HT-29 (cell line): ENCODE measurements around the gene ITGB2. TPM values are rescaled to one million over a fixed set of nuclear protein-coding genes. Genes with fewer than 3 reads are reported as not detected.
"Not testable (repeated sequence)": the region's sequence is repeated elsewhere in the genome, so short reads cannot be mapped to it uniquely, and the experiment has no call there.

Source experiments
- DNase-seq: peaks from one replicate; pipeline ENCODE4 v3.0.0-alpha.2; 2015; ENCODE audit warnings: low spot score
- total RNA-seq: library from RNA; depleted of rRNA; stranded (reverse); fragments of >200 nt; shearing (Covaris generic); gene quantifications from 2 replicates; pipeline ENCODE4 v1.2.3, GENCODE V29; 2014

ITGB2 gene
- total RNA-seq, 1 experiment from 2014 or later = not detected

DNA sequence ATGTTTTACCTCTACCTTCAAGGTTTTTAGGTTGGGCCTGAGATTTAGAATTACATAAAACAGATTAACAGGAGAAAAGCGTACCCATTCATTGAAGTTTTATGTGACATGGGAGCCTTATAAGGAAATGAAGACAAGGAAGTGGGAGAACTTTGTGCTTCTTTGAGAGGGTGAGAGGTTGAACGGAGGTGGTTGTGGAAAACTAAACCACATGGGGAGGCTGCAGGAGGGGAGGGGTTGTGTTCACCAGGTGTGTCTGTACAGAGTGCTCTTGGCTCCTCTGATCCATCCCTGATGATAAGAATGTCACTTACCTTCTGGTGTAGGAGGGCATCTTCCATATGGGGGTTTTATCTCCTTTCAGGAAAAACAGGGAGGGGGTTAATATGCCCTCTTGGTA lies 21.9 kb upstream of the ITGB2 start:
- no peak for DNase-seq

DNA sequence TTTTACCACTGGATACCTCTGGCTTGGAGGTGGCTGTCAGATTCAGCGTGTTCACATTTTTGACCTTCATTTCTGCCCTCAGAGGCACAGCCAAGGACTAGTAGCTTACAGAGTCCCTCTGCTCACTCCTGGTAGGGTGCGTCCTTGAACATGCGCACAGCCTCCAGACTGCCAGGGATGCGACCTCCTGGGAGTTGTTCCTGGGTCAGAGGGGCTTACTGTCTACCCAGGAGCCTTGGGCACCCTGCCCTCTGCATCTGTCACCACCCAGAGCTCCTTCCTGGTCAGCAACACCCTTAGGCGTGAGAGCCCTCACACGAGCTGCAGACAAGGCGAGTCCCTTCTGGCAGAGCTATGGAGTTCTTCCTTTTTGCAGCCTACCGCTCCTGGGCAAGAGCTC lies 20.9 kb upstream of the ITGB2 start:
- no peak for DNase-seq

DNA sequence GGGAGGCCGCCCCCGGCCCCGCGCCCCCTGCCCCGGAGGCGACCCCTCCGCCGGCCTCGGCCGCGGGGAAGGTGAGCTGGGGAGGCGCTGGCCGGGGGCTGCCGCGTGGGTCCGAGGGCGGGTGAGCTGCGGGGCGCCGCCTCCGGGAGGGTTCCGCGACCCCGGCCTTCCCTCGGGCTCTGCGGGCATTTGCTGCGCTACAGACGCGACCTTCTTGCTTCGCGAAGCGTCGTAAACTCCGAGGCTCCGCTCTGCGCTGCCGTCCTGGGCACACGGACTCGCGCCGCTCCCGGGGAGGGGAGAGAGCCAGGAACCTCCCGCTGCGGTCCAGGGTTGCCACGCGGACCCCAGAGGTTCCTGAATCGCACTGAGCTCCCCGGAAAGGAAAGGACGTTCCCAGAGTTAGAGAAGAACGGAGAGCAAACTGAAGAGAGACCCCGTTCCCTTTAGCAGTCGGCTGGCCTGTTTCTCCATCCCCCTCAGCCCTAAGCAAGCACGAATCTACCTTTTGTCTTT lies 19.5 kb upstream of the ITGB2 start:
- no peak for DNase-seq

DNA sequence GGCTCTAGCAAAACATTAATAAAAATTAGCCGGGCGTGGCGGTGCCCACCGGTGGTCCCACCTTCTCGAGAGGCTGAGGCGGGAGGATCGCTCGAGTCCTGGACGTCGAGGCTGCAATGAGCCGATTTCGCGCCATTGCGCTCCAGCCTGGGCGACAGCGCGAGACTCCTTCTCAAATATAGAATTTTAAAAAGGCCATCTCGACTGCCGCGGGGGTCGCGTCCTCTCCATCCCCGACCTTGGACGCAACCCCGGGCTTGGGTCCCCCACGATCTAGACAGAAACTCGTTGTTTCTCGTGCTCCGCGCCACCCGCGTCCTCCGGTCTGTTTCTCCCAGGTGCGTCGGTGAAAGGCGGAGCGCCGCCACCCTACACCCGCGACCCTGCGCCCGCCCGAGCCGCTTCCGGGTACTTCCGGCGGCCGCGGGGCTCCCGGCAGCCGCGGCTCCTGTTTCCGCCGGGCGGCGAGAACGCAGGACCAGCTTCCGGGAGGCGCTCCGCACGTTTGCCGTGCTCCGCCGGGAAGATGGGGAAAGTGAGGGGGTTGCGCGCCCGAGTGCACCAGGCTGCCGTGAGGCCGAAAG lies 18.9 kb upstream of the ITGB2 start, which contains the start of gene SLX9:
TSS of gene SLX9 (plus strand) at position 498 of the 584 bp plus-strand sequence. CDS start at position 527, 29 bp downstream.
- peak; percentile 71 for DNase-seq

DNA sequence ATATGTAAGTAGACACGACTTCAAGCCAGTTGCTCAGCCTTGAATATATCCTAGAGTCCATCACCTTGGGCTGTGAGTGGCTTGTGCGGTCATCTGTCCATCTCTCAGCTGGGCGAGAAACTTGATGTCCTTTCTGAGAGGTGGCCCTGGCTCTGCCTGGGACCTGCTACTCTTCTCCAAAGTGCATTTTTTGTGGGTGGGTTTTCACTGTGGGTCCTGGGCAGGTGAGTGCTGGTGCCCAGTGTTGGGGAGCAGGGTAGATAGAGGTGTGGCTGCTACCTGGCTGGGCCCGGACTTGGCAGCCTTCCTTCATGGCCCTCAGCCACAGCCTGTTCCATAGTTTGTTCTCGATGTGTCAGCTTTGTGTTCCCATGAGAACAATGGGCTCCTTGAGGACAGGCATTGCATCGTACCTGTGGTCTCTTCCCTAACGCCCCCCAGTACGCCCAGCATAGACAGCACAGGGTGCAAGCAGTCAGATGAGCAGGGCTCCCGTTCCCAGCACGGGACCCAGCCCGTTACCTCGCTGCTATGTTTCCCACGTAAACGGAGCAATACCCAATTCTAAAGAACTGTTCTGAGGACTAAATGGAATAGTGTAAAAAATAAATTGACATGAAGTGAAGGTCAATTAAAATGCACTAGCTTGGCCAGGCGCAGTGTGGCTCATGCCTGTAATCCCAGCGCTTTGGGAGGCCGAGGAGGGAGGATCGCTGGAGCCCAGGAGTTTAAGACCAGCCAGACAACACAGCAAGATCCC lies 18.3 kb upstream of the ITGB2 start:
- no peak for DNase-seq

DNA sequence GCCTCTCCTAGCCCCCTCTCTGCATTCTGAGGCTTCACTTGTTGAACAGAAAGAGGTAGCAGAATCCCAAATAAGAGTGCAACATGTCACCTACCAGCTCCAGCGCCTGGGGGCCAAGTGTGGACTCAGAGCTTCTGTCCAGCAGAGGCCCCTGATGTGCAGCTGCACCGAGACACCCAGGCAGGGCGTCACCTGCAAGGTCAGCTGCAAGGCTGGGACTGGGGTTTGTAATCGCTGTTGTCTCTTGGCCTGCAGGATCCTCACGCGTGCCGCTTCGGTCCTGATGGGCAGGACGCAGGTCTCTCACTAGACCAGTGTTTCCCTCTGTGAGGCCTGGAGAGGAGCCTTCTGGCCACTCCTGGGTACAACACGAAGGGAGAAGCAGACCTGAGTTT lies 14.8 kb upstream of the ITGB2 start:
- DNase-seq = no peak

DNA sequence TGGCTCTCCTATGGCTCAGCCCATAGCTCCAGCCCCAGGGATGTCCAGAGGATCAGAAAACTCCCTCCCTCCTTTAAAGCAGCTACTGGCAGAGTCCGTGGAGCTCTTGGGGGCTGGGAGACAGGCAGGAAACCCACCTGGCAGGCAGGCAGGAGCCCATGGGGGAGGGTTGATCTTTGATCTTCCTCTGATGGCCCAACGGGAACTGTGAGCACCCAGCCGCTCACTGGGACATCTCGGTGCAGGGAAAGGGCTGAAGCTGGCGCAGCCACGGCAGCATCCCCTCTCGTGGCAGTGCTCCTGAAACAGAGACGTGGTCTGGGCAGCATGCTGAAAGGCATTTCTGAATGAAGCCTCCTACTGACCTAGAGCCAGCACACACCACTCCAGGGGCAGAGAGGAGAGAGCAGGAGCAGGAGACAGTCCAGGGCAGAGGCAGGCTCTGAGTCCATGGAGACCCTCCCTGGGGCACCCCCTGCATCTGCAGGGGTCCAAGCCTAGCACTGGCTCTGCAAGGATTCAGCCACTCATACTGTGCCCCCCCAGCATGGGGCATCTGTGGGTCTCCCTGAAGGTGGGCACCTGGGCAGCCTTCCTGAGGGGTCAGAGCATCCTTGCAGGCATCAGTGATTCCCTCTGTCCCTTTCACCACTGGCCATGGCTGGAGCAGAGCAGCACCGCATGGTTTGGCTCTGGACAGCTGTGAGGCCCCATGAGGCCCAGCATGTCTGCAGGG lies 14.3 kb upstream of the ITGB2 start:
- DNase-seq = no peak

DNA sequence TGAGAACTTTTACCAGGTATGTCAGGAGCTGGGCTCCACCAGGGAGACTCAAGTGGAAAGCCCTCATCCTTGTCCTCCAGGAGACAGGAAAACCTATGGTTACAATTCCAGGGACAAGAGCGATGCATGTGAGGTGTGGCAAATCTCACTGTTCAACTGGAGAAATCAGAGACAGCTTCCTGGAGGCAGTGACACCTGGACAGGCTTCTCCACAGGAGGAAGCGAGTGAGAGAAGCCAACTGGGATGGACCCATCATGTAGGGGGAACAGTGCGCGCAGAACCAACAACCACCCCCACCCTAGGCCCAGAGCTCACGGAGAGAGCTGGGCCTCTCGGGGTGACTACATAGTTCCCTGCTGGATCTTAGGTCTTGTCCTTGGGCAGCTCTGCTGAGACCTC lies 13.6 kb upstream of the ITGB2 start:
- no peak for DNase-seq

DNA sequence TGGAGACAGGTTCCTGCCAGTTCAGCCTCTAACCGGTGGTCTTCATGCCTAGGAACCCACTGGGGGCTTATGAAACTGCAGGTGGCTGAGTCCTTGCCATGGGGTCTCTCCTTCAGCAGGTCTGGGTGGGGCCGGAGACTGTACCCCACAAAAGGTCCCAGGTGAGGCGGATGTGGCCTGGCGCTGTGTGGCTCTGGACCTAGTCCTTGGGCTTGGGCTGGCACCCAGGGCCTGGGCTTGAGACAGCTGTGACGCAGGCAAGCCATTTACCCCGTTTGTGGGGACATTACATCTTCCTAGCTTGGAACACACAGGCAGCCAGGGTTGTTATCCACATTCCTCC lies 13.2 kb upstream of the ITGB2 start:
- DNase-seq = no peak

DNA sequence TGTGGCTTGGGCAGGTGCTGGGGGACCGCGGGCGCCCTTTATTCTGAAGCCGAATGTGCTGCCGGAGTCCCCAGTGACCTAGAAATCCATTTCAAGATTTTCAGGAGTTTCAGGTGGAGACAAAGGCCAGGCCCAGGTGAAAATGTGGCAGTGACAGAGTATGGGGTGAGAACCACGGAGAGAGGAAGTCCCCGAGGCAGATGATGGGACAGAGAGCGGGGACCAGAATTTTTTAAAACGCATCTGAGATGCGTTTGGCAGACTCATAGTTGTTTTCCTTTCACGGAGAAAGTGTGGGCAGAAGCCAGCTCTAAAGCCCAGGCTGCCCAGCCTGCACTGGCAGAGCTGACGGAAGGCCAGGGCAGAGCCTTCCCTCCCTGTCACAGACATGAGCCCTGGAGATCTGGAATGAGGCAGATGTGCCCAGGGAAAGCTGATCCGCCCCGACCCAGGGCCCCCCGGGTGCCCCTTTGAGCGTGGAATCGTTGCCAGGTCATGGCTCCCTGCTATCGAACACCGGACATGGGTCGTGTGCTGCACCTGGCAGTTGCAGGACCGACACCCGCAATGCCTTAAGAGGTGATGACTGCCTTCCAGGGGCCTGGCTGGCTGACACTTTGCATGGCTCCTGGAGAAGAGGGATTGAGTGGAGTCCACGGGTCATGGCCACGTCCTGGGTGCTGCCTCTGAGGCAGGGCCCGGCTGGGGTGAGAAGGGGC lies 12.7 kb upstream of the ITGB2 start:
- DNase-seq = no peak

DNA sequence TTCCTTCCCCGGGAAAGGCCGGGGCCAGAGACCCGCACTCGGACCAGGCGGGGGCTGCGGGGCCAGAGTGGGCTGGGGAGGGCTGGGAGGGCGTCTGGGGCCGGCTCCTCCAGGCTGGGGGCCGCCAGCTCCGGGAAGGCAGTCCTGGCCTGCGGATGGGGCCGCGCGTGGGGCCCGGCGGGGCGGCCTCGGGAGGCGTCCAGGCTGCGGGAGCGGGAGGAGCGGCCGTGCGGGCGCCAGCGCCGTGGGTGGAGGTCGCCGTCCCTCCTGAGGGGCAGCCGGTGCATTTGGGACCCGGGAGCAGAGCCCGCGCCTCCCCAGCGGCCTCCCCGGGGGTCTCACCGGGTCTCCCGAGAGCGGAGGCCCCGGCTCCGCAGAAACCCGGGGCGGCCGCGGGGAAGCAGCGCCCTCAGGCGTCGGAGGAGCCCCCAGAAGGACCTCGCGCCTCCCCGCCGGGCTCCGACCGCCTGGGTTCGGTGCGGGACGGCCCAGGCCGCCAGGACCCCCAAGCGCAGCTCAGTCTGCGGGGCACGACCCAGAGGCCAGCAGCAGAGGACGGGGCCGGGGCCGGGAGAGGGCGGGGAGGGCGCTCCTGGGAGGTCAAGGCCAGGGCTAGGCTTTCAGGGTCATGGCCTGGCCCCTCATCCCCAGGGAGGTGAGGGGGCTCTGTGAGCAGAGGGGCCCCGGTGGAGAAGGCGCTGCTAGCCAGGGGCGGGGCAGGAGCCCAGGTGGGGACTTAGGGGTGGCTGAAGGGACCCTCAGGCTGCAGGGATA lies 11.9 kb upstream of the ITGB2 start:
- DNase-seq = no peak

DNA sequence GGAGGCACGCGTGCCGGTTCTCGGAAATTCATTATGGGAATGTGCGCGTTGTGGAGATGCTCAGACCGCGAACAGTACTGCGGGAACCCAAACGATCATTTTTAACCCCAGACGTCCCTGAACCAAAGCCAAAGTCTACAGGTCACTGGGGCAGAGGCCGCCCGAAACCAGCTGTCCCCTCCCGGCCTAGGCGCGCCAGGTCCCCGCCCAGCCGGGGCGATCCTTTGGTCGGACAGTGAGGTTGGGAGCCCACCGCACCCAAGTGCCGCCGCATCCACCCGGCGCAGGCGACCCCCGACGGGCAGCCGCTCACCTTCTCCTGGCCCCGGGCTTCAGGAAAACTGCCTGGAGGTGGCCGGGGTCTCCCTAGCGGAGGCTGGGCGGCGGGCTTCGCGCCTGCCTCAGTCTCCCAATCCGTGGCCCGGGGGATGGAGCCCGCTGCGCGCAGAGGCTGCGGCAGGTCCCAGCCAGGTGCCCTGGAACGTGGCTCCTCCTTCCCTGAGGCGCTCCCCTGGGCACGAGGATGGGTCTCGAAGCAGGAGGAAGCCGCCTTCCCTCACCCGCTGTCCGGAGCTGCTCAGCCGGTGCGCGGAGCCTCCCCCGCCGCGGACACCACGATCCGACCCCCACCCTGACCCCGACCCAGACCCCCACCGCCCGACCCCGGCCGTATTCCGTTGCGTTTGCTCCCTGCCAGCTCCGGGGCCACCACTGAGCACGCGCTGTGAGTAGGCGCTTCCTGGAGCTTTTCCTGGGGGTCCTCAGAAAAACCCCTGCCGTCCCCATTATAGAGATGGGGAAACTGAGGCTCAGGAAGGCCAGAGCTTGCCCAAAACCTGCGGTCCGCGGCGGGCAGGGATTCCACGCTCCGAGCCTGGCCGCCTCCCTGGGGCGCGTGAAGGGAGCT lies 11.1 kb upstream of the ITGB2 start:
- DNase-seq = no peak

DNA sequence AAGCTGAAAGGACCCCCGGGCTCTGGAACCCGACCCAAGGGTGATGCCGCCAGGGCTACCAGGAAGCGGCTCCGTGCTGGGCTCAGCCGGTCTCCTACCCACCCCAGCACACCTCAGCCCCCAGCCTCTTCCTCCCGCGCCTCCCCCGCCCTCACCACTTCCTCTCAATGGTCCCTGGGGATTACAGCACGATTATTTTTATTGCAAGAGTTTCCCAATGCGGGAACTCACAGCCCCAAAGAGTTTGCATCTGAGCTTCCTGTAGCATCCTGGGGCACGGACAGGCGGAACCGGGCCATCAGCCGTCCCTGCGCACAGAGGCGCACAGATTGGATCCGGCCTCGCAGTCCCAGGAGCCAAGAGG lies 10.4 kb upstream of the ITGB2 start:
- no peak for DNase-seq

DNA sequence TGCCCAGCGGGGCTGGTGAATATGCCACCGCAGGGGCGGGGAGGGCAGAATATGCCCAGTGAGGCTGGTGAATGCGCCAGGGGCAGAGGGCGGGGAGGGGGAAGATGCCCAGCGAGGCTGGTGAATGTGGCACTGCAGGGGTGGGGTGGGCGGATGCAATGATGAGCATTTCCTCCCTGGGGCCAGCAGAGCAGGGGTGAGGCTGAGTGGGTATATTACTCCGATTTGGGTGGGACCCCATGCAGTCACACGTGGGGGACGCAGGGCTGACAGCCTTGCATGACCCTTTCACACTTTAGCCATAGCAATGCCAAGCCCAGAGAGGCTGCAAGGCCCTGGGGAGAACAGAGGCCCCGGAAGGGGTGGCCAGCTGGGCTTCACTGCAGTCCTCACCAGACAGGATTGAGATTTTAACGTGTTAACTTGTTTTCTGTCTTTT lies 9.9 kb upstream of the ITGB2 start:
- DNase-seq = no peak

DNA sequence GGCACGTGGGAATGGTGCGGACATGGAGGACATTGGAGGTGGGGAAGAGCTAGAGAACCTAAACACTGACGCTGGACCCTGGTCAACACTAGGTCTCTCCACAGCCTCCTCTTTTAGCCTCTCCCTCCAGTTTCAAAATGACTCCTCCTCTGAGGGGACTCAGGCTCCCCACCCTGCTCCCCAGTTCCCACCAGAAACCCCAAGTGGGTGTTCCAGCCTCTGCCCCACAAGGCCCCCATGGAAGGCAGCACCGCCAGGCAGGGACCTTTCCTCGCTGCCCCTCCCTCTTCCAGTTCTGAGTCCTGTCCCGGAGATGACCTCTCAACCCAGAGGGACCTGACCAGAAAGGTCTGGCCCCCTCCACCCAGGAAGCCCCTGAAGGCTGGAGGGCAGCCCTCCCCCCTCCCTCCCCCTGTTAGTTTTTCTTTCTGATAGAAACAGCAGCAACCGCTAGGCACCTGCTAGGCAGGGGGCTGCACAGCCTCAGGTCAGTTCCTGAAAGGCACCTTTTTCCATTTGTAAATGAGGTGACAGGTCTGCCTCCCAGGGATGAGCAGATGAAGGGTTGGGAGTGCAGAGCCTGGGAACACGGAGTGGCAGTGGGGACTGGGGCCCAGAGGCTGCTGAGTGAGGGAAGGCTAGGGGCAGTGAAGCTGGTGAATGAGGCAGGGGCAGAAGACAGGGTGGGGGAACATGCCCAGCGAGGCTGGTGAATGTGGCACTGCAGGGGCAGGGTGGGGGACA lies 9.3 kb upstream of the ITGB2 start:
- DNase-seq = no peak

DNA sequence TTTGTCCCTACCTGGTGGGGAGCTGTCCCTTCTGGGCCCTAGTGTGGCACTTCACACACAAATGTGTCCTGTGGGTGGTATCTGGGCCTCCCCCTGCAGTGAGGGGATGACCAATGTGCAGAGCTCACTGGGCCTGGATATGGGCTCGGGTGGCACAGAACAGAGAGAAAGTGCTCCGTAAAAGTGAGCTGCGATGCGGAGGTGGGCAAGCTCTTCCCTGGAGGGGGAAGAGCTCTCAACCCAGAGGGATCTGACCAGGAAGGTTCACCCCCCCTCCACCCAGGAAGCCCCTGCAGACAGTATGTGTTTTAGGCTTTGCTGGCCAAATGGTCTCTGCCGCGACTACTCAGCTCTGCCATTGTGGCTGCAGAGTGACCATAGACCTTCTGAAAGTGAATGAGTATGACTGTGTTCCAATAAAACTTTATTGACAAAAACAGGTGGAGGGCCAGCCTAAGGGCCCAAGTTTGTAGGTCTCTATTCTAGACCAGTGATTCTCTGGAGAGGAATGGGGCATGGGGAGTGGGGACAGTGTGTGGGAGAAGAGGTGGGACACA lies 8.6 kb upstream of the ITGB2 start:
- no peak for DNase-seq

DNA sequence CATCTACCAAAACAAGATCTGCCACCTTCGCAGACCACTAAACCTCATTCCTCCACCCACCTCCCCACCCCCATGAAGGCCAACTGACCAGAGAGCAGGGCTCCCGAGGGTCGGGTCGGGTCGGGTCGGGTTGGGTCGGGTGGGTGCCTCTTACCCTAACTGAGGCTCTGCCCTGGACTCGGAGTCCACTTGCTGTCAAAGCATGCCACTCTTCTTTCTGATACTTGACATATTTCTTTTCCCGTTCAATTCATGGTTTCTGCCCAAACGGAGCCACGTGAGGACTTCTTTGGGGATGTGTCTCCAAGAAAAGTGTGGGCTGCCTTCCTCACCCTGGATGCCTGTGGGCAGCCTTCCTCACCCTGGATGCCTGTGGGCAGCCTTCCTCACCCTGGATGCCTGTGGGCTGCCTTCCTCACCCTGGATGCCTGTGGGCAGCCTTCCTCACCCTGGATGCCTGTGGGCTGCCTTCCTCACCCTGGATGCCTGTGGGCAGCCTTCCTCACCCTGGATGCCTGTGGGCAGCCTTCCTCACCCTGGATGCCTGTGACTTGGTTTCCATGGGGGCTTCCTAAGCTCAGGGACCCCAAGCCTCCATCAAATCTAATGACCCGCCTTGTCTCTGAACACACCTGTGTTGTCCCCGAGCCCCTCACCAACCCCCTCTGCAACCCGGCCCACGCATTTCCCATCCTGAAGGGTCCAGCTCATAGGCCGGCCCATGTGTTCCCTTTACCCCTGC lies 8.0 kb upstream of the ITGB2 start:
- not testable (repeated sequence) for DNase-seq
